A673 (cell line): ENCODE measurements around the gene KMT5C. TPM values are rescaled to one million over a fixed set of nuclear protein-coding genes. Genes with fewer than 3 reads are reported as not detected.

Source experiments
- BruUV-seq: library from RNA; stranded (reverse); fragments of 400-500 nt; replicated peaks from 2 replicates; lab custom pipeline; 2021; lab: Mats Ljungman, UMichigan
- CTCF ChIA-PET: fragments of 300-600 bp; sonication (Branson Sonifier 250); formaldehyde crosslinking; loops from one replicate; lab custom pipeline; 2022; ENCODE audit warnings: antibody characterized with exemption; lab: Charles Lee
- POLR2A ChIA-PET: fragments of 300-600 bp; sonication (Branson Sonifier 250); formaldehyde crosslinking; loops from one replicate; lab custom pipeline; 2022; ENCODE audit warnings: antibody characterized with exemption; ENCODE audit not compliant: low non-redundant PET; lab: Charles Lee
- DNase-seq: peaks from one replicate; pipeline ENCODE4 v3.0.0-alpha.2; 2015; ENCODE audit warnings: low spot score
- H3K27ac ChIP-seq: fragments of 200-600 bp; sonication (generic); 2 replicates; pipeline ENCODE4 v1.5.1; 2016; ENCODE audit warnings: mixed run types, low read depth, mild to moderate bottlenecking, mixed read lengths, antibody characterized with exemption, low read length; ENCODE audit not compliant: poor library complexity, severe bottlenecking
- H3K27me3 ChIP-seq: fragments of 200-600 bp; sonication (generic); replicated peaks from 2 replicates; pipeline ENCODE4 v1.6.1; 2017; ENCODE audit warnings: mixed run types, low read depth, mild to moderate bottlenecking, mixed read lengths, antibody characterized with exemption, low read length; ENCODE audit not compliant: insufficient read depth, poor library complexity
- H3K36me3 ChIP-seq: fragments of 200-600 bp; sonication (generic); 2 replicates; pipeline ENCODE4 v1.6.1; 2016; ENCODE audit warnings: mixed run types, mild to moderate bottlenecking, mixed read lengths, antibody characterized with exemption, low read length; ENCODE audit not compliant: insufficient read depth, poor library complexity, severe bottlenecking
- H3K4me1 ChIP-seq: fragments of 200-600 bp; sonication (generic); 2 replicates; pipeline ENCODE4 v1.6.1; 2017; ENCODE audit warnings: mixed run types, mild to moderate bottlenecking, mixed read lengths, antibody characterized with exemption, low read length; ENCODE audit not compliant: insufficient read depth, poor library complexity, severe bottlenecking
- H3K4me3 ChIP-seq: fragments of 200-600 bp; sonication (generic); 2 replicates; pipeline ENCODE4 v1.5.1; 2016; ENCODE audit warnings: low read depth, mixed run types, mild to moderate bottlenecking, mixed read lengths, low read length; ENCODE audit not compliant: poor library complexity, severe bottlenecking
- H3K9me3 ChIP-seq: fragments of 200-600 bp; sonication (generic); 2 replicates; pipeline ENCODE4 v1.6.1; 2016; ENCODE audit warnings: mixed run types, low read depth, mild to moderate bottlenecking, mixed read lengths, antibody characterized with exemption, low read length; ENCODE audit not compliant: poor library complexity, severe bottlenecking
- CTCF ChIP-seq: fragments of 300-800, 200-600 bp; sonication (generic); conservative IDR thresholded peaks from 2 replicates; pipeline ENCODE4 v1.5.1; 2017; ENCODE audit warnings: low read depth, mild to moderate bottlenecking, antibody characterized with exemption, low read length, moderate library complexity, mixed read lengths
- EZH2 ChIP-seq: fragments of 200-600 bp; sonication (generic); IDR thresholded peaks from 2 replicates; pipeline ENCODE4 v1.6.1; 2017; ENCODE audit warnings: borderline replicate concordance, low read depth, mild to moderate bottlenecking, mixed read lengths, antibody characterized with exemption, low read length; ENCODE audit not compliant: poor library complexity, severe bottlenecking
- intact Hi-C: fragments of 100-400 bp; cut with micrococcal nuclease; formaldehyde crosslinking; loops from one replicate; pipeline ENCODE4 v1.10.0; 2022; ENCODE audit not compliant: unreplicated experiment
- total RNA-seq: library from RNA; stranded (reverse); gene quantifications from 2 replicates; pipeline ENCODE4 v1.2.3, GENCODE V29; 2021

KMT5C gene
- total RNA-seq, 1 experiment from 2014 or later = 19.7 TPM

- H3K36me3 ChIP-seq = peaks cover 31% of the 10 kb centered on the region
- DNase-seq = no peak
- no peak for TF ChIP-seq CTCF
- no peak for TF ChIP-seq EZH2
- ChIA-PET POLR2A (interaction anchor here (0.6 to 0.7 kb wide), 4 partner anchors 13 to 107 kb away, joined by 3 to 11 read pairs (median 6); partner anchors contain the start of genes HSPBP1, KMT5C and UBE2S), CTCF (interaction anchor here (0.5 to 1.5 kb wide), 6 partner anchors 9 to 160 kb away, joined by 3 to 7 read pairs (median 4); partner anchors contain the start of genes DNAAF3, HSPBP1 and KMT5C)
- no peaks in the 10 kb centered on the region for H3K27me3 ChIP-seq
- intact Hi-C loops = loop anchor here (10.0 kb wide), 1 partner anchor 84 kb away; the partner anchor contains the start of genes RPL28 and TMEM238
- no peaks in the 10 kb centered on the region for H3K9me3 ChIP-seq
- no peak overlapping the region for H3K4me3 ChIP-seq
- peaks cover 4% of the 10 kb centered on the region for H3K4me1 ChIP-seq
- BruUV-seq = no TSS peak
- no peak overlapping the region for H3K27ac ChIP-seq
Measured at GRCh38 chr19:55300886-55301458, 38.7 kb upstream of the KMT5C start.

GRCh38 chr19:55301459-55302317 is 38.0 kb upstream of the KMT5C start:
- POLR2A ChIA-PET = interaction anchor here (0.6 to 0.7 kb wide), 2 partner anchors 22 to 38 kb away, joined by 3 to 11 read pairs; partner anchors contain the start of genes HSPBP1 and KMT5C
- peak; percentile 88 for DNase-seq

More at GRCh38 chr19:55301459-55302317, 38.0 kb upstream of the KMT5C start:
- peaks cover 38% of the 10 kb centered on the region for H3K36me3 ChIP-seq
- TF ChIP-seq EZH2 (no peak), CTCF (peak; percentile 98)
- peak overlapping the region; percentile 33 for H3K4me3 ChIP-seq
- H3K27me3 ChIP-seq = no peaks in the 10 kb centered on the region
- intact Hi-C loops = loop anchor here (10.0 kb wide), 1 partner anchor 83 kb away; the partner anchor contains the start of genes RPL28 and TMEM238
- H3K4me1 ChIP-seq = peaks cover 4% of the 10 kb centered on the region
- no TSS peak for BruUV-seq
- H3K9me3 ChIP-seq = no peaks in the 10 kb centered on the region
- H3K27ac ChIP-seq = no peak overlapping the region
- CTCF ChIA-PET = interaction anchor here (0.5 to 1.5 kb wide), 6 partner anchors 9 to 161 kb away, joined by 3 to 7 read pairs (median 4); partner anchors contain the start of genes DNAAF3, HSPBP1 and KMT5C
